DOHH2 (cell line): ENCODE results near the gene CMSS1.

Experiments used
- H3F3A ChIP-seq: fragments of 200-600 bp; sonication (generic), shearing (Covaris generic); 2 replicates; pipeline ENCODE4 v1.6.0; 2016; ENCODE audit warnings: antibody characterized with exemption, mild to moderate bottlenecking; ENCODE audit not compliant: control insufficient read depth, insufficient read depth
- H3K27ac ChIP-seq: fragments of 200-600 bp; sonication (generic); 2 replicates; pipeline ENCODE4 v1.5.1; 2014; ENCODE audit warnings: low read depth, mild to moderate bottlenecking, low read length, moderate library complexity
- H3K27me3 ChIP-seq: fragments of 200-600 bp; sonication (generic); 2 replicates; pipeline ENCODE4 v1.6.1; 2014; ENCODE audit warnings: mild to moderate bottlenecking, low read length, mixed read lengths; ENCODE audit not compliant: control insufficient read depth
- H3K36me3 ChIP-seq: fragments of 200-600 bp; sonication (generic); 2 replicates; pipeline ENCODE4 v1.6.1; 2014; ENCODE audit warnings: mild to moderate bottlenecking, low read length, moderate library complexity, mixed read lengths; ENCODE audit not compliant: control insufficient read depth
- H3K4me1 ChIP-seq: fragments of 200-600 bp; sonication (generic); 2 replicates; pipeline ENCODE4 v1.6.1; 2014; ENCODE audit warnings: mild to moderate bottlenecking, low read length, mixed read lengths; ENCODE audit not compliant: control insufficient read depth
- H3K4me2 ChIP-seq: fragments of 200-600 bp; sonication (generic); 2 replicates; pipeline ENCODE4 v1.6.0; 2014; ENCODE audit warnings: mild to moderate bottlenecking, low read length, moderate library complexity
- H3K4me3 ChIP-seq: fragments of 200-600 bp; sonication (generic); 2 replicates; pipeline ENCODE4 v1.5.1; 2014; ENCODE audit warnings: mild to moderate bottlenecking, low read length, mixed read lengths
- H3K79me2 ChIP-seq: fragments of 200-600 bp; sonication (generic); 2 replicates; pipeline ENCODE4 v1.6.1; 2014; ENCODE audit warnings: mild to moderate bottlenecking, low read length, mixed read lengths; ENCODE audit not compliant: control insufficient read depth
- H3K9me2 ChIP-seq: fragments of 200-600 bp; sonication (generic); replicated peaks from 2 replicates; pipeline ENCODE4 v1.6.1; 2014; ENCODE audit warnings: mild to moderate bottlenecking, low read length, mixed read lengths; ENCODE audit not compliant: control insufficient read depth
- H3K9me3 ChIP-seq: fragments of 200-600 bp; sonication (generic); 2 replicates; pipeline ENCODE4 v1.6.1; 2014; ENCODE audit warnings: antibody characterized with exemption, low read length, mixed read lengths; ENCODE audit not compliant: control insufficient read depth, insufficient read depth
- H4K20me1 ChIP-seq: fragments of 200-600 bp; sonication (generic); 2 replicates; pipeline ENCODE4 v1.6.0; 2014; ENCODE audit warnings: low read depth, mild to moderate bottlenecking, antibody characterized with exemption, low read length, moderate library complexity; ENCODE audit not compliant: control insufficient read depth, insufficient read depth
- EZH2phosphoT487 ChIP-seq: fragments of 200-600 bp; sonication (generic); IDR thresholded peaks from 2 replicates; pipeline ENCODE4 v1.6.1; 2017; ENCODE audit warnings: borderline replicate concordance, mild to moderate bottlenecking, antibody characterized with exemption, low read length, moderate library complexity, mixed read lengths
- TF ChIP-seq, protein P1 (sequence below): fragments of 200-600 bp; sonication (generic); IDR thresholded peaks from one replicate; pipeline ENCODE4 v1.5.1; 2014; ENCODE audit warnings: antibody characterized with exemption, mild to moderate bottlenecking, low read depth, low read length; ENCODE audit not compliant: poor library complexity, severe bottlenecking

CMSS1 gene

DNA sequence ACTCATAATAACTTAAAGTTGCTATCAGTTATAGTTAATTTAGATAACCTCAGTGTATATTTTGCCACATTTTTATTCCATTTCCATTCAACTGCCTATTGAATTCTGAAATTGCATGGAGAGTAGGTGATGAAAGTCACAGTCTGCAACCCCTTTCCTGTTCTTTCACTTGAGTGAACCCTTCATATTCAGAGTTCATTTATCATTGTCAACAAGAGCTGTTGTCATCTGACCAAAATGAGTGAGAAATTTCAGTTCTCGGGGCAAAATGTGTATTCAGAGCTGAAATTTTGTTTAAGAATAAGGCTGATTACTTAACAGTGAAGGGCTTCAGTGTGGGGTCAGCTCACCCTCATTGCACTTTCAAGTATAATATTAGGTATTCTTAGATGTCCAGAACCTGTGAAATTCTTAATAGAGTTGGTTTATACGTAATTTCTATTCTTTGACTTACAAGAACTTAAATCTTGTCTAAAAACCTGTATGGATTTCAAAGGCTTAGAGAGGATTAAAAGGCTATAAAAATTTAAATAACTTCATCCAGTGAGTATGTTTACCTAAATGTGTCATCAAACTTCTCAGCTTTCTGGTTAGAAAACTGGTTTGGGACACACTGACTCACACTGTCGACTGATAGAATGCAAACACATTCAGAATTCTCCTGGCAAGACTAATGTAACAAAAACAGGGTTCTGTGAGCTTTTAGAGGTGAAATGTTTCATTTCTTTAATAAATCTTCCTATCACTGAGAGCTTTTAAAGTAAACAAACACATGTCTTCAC is 92.2 kb downstream of the CMSS1 start:
- no peaks in the 10 kb centered on the region for H3K9me2 ChIP-seq
- H3K36me3 ChIP-seq, result no peaks in the 10 kb centered on the region
- H3K4me2 ChIP-seq, result no peak overlapping the region
- H3K4me1 ChIP-seq, result 0 out of 2 replicates have a peak, but pooled peaks cover 3% of the 10 kb centered on the region
- peaks cover 13% of the 10 kb centered on the region for H3K79me2 ChIP-seq
- H3K27me3 ChIP-seq, result no peaks in the 10 kb centered on the region
- no peaks in the 10 kb centered on the region for H3K9me3 ChIP-seq
- no peaks in the 10 kb centered on the region for H3F3A ChIP-seq
- no peaks in the 10 kb centered on the region for H4K20me1 ChIP-seq
- TF ChIP-seq, protein P1, sequence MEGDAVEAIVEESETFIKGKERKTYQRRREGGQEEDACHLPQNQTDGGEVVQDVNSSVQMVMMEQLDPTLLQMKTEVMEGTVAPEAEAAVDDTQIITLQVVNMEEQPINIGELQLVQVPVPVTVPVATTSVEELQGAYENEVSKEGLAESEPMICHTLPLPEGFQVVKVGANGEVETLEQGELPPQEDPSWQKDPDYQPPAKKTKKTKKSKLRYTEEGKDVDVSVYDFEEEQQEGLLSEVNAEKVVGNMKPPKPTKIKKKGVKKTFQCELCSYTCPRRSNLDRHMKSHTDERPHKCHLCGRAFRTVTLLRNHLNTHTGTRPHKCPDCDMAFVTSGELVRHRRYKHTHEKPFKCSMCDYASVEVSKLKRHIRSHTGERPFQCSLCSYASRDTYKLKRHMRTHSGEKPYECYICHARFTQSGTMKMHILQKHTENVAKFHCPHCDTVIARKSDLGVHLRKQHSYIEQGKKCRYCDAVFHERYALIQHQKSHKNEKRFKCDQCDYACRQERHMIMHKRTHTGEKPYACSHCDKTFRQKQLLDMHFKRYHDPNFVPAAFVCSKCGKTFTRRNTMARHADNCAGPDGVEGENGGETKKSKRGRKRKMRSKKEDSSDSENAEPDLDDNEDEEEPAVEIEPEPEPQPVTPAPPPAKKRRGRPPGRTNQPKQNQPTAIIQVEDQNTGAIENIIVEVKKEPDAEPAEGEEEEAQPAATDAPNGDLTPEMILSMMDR, result no peak
- no peak for TF ChIP-seq EZH2phosphoT487
- H3K4me3 ChIP-seq, result no peak overlapping the region
- no peak overlapping the region for H3K27ac ChIP-seq

DNA sequence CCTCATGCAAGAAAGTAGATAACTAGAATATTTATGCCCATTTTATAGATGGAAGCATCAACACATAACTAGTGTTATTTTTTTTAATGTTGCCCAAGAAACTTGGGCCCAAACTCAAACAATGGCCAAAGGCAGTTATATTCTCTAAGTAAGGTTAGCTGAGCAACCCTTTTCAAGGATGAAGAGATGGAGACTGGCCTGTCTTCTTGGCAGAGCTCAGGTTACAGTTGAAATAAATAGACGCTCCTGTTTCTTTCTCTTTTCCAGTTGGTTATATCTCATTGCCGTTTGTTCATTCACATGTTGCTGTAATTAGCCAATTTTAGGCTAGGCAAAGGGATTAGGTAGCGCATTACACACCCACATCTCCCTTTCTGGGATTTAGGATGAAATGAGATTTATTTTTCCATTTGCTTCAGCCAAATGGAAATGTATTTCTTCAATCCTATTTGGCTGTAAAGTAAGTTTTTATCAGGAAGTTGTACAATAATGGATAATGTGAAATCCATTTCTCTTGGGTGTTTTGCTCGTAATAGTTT is 93.2 kb downstream of the CMSS1 start:
- no peak for TF ChIP-seq EZH2phosphoT487
- TF ChIP-seq, protein P1, result no peak
- Histone ChIP-seq H3K4me1 (0 out of 2 replicates have a peak, but pooled peaks cover 3% of the 10 kb centered on the region), H3K4me3 (no peak overlapping the region), H3K79me2 (peaks cover 13% of the 10 kb centered on the region), H3K9me3 (no peaks in the 10 kb centered on the region), H3K4me2 (no peak overlapping the region), H3K27me3 (no peaks in the 10 kb centered on the region), H3F3A (no peaks in the 10 kb centered on the region), H3K36me3 (no peaks in the 10 kb centered on the region; the same call in 1 of the 2 replicates), H4K20me1 (no peaks in the 10 kb centered on the region), H3K27ac (no peak overlapping the region), H3K9me2 (no peaks in the 10 kb centered on the region)

DNA sequence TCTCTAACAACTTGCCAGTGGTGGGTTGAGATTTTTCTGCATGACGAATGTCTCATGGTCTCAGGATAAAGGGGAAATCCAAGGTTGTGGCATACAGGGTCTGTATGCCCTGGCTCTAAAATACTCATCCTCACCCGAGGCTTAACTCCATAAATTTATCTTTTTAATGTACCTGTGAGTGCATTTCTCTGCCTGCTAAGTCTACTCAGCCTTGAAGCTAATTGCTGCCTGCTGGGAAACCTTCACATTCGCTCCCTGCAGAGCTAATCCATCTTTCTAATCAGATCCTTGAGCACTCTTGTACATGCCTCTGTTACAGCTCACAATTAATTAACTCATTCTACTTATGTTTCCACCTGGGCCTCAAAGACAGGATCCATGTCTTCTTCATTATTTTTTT is 93.8 kb downstream of the CMSS1 start:
- Histone ChIP-seq H3K79me2 (peaks cover 13% of the 10 kb centered on the region), H3K9me3 (no peaks in the 10 kb centered on the region), H3K4me2 (no peak overlapping the region), H3F3A (no peaks in the 10 kb centered on the region), H4K20me1 (no peaks in the 10 kb centered on the region), H3K27ac (no peak overlapping the region), H3K36me3 (no peaks in the 10 kb centered on the region; the same call in 1 of the 2 replicates), H3K4me3 (no peak overlapping the region), H3K27me3 (no peaks in the 10 kb centered on the region), H3K4me1 (0 out of 2 replicates have a peak, but pooled peaks cover 3% of the 10 kb centered on the region), H3K9me2 (no peaks in the 10 kb centered on the region)
- TF ChIP-seq, protein P1, result no peak
- no peak for TF ChIP-seq EZH2phosphoT487
